Mesothelial cell of epicardium (in vitro differentiated cells): ENCODE results near the gene SRPRB. TPM values are rescaled to one million over a fixed set of nuclear protein-coding genes. Genes with fewer than 3 reads are reported as not detected.

Experiments
- DNase-seq, 2 experiments: peaks; one replicate each; pipeline ENCODE4 v3.0.0; 2021; ENCODE audit warnings: low spot score in 2 of 2; ENCODE audit not compliant: unreplicated experiment in 2 of 2
- H3K27ac Mint-ChIP-seq: 2 replicates; pipeline ENCODE4 v1.8.0; 2021; ENCODE audit warnings: mixed read lengths
- H3K27me3 Mint-ChIP-seq: 2 replicates; pipeline ENCODE4 v1.8.0; 2021; ENCODE audit warnings: low read depth, mixed read lengths
- H3K36me3 Mint-ChIP-seq: 2 replicates; pipeline ENCODE4 v1.8.0; 2021; ENCODE audit warnings: mixed read lengths
- H3K4me1 Mint-ChIP-seq: 2 replicates; pipeline ENCODE4 v1.8.0; 2021; ENCODE audit warnings: mixed read lengths
- H3K4me3 Mint-ChIP-seq: 2 replicates; pipeline ENCODE4 v1.8.0; 2021; ENCODE audit warnings: mild to moderate bottlenecking, moderate library complexity, mixed read lengths
- H3K9me3 Mint-ChIP-seq: 2 replicates; pipeline ENCODE4 v1.8.0; 2021; ENCODE audit warnings: mixed read lengths
- total RNA-seq: library from RNA; stranded (reverse); gene quantifications from 3 replicates; pipeline ENCODE4 v1.2.1, GENCODE V29; 2021
- TF ChIP-seq, protein P1 (sequence below): fragments of 200-600 bp; sonication (generic); IDR thresholded peaks from one replicate; pipeline ENCODE4 v1.5.0; 2021; ENCODE audit warnings: antibody characterized with exemption; ENCODE audit not compliant: unreplicated experiment

SRPRB gene
- total RNA-seq, 1 donor from 2014 or later: 42.5 TPM

DNA sequence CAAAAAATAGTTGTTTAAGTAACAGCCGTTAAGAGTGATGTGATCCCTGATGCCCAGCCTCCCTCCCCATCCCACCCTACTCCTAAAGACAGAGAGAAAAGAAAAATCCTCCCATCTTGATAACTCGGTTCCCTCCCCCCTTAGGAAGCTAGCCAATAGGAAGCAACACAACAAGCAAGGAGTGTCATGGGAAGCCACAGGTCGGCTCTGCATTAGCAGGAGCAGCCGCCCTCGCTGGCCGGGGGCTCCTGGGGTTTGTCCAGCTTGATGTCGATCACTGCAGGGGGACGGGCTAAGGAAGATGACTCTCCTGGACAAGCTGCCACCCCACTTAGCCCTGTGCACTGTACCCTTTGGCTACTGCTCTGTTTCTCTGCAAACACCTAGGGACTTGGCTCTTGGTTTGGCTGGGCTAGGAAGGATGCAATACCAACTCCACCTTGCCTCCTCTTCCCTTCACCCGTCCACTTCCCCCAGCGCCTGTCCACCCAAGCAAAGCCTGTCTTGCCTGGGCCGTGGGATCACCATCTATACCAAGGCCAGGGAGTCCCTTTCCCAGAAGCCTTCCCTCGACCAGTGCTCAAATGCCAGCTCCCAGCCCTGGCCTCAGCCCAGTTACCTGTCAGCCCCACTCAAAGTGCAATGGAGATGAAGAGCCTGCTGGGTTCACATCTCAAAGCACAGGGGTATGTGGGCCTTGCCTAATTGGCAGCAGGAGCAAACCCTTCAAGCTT, 23.1 kb downstream of the SRPRB start:
- H3K9me3 Mint-ChIP-seq: no peaks in the 10 kb centered on the region
- H3K4me3 Mint-ChIP-seq: no peak overlapping the region
- H3K27ac Mint-ChIP-seq: no peak overlapping the region
- TF ChIP-seq, protein P1, sequence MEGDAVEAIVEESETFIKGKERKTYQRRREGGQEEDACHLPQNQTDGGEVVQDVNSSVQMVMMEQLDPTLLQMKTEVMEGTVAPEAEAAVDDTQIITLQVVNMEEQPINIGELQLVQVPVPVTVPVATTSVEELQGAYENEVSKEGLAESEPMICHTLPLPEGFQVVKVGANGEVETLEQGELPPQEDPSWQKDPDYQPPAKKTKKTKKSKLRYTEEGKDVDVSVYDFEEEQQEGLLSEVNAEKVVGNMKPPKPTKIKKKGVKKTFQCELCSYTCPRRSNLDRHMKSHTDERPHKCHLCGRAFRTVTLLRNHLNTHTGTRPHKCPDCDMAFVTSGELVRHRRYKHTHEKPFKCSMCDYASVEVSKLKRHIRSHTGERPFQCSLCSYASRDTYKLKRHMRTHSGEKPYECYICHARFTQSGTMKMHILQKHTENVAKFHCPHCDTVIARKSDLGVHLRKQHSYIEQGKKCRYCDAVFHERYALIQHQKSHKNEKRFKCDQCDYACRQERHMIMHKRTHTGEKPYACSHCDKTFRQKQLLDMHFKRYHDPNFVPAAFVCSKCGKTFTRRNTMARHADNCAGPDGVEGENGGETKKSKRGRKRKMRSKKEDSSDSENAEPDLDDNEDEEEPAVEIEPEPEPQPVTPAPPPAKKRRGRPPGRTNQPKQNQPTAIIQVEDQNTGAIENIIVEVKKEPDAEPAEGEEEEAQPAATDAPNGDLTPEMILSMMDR: no peak
- DNase-seq: no peak
- no peaks in the 10 kb centered on the region for H3K27me3 Mint-ChIP-seq
- H3K4me1 Mint-ChIP-seq: no peaks in the 10 kb centered on the region
- peaks cover 15% of the 10 kb centered on the region for H3K36me3 Mint-ChIP-seq

DNA sequence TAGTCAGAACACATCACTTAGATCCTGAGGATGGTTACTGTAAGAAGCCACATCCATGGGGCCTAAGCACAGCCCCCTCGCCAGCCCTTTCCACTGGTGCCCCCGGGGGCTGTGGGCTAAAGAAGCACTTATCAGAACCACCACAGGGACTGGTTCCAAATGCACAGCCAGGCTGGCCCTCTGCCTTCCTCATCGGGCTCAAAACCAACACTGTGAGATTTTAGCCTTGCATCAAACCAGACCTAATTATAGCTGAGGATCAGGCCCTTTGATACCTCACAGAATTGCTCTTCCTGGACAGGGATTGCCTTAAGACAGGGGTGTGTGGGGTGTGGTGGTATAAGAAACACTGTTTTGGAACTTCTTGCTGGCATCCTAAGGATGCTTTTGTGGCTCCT, 23.7 kb downstream of the SRPRB start:
- Mint-ChIP-seq H3K4me1 (no peaks in the 10 kb centered on the region), H3K4me3 (no peak overlapping the region), H3K9me3 (no peaks in the 10 kb centered on the region), H3K27me3 (no peaks in the 10 kb centered on the region), H3K27ac (no peak overlapping the region), H3K36me3 (peaks cover 10% of the 10 kb centered on the region)
- DNase-seq: no peak
- TF ChIP-seq, protein P1: no peak

DNA sequence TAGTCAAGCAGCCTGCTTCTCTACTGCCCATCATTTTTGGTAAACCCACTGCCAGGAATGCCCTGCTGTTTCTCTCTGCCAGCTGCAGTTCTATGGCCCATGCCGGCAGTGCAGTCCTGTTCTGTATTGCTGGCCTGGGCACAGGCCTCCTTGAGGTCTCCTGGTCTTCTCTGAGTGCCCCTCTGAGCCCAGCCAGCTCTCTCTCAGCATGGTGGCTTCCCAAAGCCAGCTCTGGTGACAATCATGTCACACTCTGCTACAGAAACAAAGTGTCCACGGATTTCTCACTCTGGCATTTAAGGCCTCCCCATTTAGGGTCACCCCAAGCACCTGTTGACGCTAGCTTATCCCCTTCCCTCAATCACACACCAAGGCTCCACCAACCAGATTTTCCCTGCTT, 24.5 kb downstream of the SRPRB start:
- Mint-ChIP-seq H3K27me3 (no peaks in the 10 kb centered on the region), H3K4me3 (no peak overlapping the region), H3K27ac (no peak overlapping the region), H3K4me1 (no peaks in the 10 kb centered on the region), H3K9me3 (no peaks in the 10 kb centered on the region), H3K36me3 (peaks cover 8% of the 10 kb centered on the region)
- no peak for DNase-seq
- TF ChIP-seq, protein P1: no peak

DNA sequence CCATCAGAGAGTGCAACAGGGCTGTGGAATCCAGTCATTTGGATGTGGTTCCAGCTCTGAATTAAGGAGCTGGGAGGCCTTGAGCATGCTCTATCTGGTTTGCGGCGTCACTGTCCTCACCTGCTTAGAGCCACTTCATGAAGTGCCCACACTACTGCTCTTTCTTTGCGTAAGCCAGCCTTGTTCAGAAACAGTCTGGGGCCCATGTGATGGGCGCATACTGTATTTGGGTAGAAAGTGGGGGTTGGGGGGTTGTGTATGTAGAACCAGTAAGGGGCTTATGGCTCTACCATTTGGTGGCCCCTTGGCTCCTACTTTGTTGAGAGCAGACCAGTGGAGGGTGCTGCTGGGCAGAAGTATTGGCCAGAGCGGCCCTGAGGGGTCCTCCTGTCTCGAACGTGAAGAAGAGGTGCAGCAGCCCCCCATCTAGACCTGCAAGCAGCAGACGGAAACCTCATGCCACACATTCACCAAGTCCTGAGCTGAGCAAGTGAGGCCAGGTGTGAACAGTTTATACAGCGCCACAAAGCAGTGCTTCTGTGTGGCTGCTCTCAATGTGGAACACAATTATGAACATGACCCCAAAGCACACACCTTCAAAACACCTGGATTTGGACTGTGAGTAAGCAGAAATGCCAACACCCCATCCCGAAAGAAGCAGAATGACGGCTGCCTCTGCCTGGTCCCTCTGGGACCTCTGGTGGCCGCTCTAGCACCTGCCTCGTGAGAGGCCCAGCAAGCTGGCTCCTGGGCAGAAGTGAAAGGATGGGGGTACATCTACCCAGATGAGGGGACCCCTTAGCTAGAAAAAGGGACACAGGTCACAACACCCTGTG, 26.6 kb downstream of the SRPRB start:
- TF ChIP-seq, protein P1: no peak
- Mint-ChIP-seq H3K27me3 (no peaks in the 10 kb centered on the region), H3K4me3 (no peak overlapping the region), H3K36me3 (no peaks in the 10 kb centered on the region), H3K27ac (no peak overlapping the region), H3K4me1 (no peaks in the 10 kb centered on the region), H3K9me3 (no peaks in the 10 kb centered on the region)
- DNase-seq: no peak

DNA sequence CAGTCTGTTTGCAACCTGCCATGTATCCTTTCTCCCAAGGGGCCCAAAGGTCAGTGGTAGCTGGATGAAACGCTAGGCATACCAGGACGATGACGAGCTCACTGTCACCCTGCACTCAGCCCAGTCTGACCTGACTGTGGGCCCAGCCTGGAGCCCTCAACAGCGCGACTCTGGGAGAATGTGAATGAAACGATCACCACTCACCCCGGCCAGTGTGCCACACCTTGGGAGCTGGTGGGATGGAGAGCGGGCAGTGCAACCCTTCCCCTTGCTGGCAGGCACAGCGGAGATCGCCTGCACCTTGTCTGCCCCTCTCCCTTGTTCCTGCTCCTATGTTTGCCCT, 27.2 kb downstream of the SRPRB start:
- Mint-ChIP-seq H3K4me3 (no peak overlapping the region), H3K27me3 (no peaks in the 10 kb centered on the region), H3K27ac (no peak overlapping the region), H3K36me3 (no peaks in the 10 kb centered on the region), H3K4me1 (no peaks in the 10 kb centered on the region), H3K9me3 (no peaks in the 10 kb centered on the region)
- DNase-seq: no peak
- TF ChIP-seq, protein P1: no peak
